Neutrophil (primary cell): ENCODE data around the gene TBL1XR1.

Source experiments
- H3K27ac ChIP-seq: fragments of 200-600 bp; sonication (generic); 2 replicates; pipeline ENCODE4 v1.5.1; 2016; ENCODE audit warnings: mild to moderate bottlenecking, moderate library complexity
- H3K27me3 ChIP-seq: fragments of 200-600 bp; sonication (generic); 2 replicates; pipeline ENCODE4 v1.6.0; 2016; ENCODE audit warnings: mild to moderate bottlenecking
- H3K36me3 ChIP-seq: fragments of 200-600 bp; sonication (generic); 2 replicates; pipeline ENCODE4 v1.5.1; 2017
- H3K4me1 ChIP-seq, 2 experiments: fragments of 200-600 bp in 1 of 2; sonication (generic) in 1 of 2; 1 replicate in 1 of 2; 2 replicates in 1 of 2; pipeline versions ENCODE4 v1.5.1 to v1.6.1; 2013 to 2016; ENCODE audit warnings: low read depth in 1 of 2, low read length in 1 of 2, mild to moderate bottlenecking in 1 of 2, moderate library complexity in 1 of 2; ENCODE audit not compliant: control insufficient read depth in 1 of 2, insufficient read depth in 1 of 2
- H3K4me3 ChIP-seq, 2 experiments: fragments of 200-600 bp in 1 of 2; sonication (generic) in 1 of 2; 1 replicate in 1 of 2; 2 replicates in 1 of 2; pipeline ENCODE4 v1.5.1; 2013 to 2016; ENCODE audit warnings: low read depth in 1 of 2, low read length in 1 of 2, mild to moderate bottlenecking in 1 of 2, moderate library complexity in 1 of 2
- H3K9me3 ChIP-seq: fragments of 200-600 bp; sonication (generic); 2 replicates; pipeline ENCODE4 v1.5.1; 2016
- TF ChIP-seq, protein P1 (sequence below): fragments of 200-600 bp; sonication (generic); IDR thresholded peaks from 2 replicates; pipeline ENCODE4 v1.5.1; 2016; ENCODE audit warnings: antibody characterized with exemption

Gene TBL1XR1

DNA sequence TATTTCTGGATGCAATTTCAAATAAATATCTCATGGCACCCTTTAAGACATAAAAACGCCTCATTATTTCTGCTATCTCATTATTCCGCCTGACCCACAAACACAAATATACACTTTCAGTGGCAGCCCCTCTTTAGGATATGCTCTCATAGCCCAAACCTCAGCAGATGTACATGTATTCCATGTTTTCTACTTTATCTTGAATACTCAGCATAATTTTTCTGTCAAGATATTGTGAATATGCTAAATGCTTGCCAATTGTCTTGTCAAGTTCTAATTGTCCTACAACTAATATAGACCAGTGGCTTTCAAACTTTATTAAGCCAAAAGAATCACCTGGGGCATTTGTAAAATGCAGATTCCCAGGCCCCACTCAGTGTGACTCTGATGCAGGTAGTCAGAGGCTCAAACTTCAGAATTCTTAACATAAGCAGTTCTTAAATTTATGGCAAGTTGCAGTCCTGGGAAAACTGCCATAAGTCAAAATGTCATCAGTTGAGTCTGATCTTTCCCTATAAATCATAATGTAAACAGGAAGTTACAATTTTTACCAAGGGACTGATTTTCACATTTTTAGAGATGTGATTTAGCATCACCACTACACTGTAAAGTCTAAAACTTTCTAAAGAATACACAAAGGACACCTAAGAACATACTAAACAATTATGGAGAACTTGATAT, 135.1 kb downstream of the TBL1XR1 start:
- Histone ChIP-seq H3K27ac (no peak overlapping the region), H3K9me3 (no peaks in the 10 kb centered on the region), H3K4me1 (no peaks in the 10 kb centered on the region), H3K4me3 (no peak overlapping the region), H3K36me3 (no peaks in the 10 kb centered on the region), H3K27me3 (no peaks in the 10 kb centered on the region)
- TF ChIP-seq, protein P1, sequence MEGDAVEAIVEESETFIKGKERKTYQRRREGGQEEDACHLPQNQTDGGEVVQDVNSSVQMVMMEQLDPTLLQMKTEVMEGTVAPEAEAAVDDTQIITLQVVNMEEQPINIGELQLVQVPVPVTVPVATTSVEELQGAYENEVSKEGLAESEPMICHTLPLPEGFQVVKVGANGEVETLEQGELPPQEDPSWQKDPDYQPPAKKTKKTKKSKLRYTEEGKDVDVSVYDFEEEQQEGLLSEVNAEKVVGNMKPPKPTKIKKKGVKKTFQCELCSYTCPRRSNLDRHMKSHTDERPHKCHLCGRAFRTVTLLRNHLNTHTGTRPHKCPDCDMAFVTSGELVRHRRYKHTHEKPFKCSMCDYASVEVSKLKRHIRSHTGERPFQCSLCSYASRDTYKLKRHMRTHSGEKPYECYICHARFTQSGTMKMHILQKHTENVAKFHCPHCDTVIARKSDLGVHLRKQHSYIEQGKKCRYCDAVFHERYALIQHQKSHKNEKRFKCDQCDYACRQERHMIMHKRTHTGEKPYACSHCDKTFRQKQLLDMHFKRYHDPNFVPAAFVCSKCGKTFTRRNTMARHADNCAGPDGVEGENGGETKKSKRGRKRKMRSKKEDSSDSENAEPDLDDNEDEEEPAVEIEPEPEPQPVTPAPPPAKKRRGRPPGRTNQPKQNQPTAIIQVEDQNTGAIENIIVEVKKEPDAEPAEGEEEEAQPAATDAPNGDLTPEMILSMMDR, result no peak

DNA sequence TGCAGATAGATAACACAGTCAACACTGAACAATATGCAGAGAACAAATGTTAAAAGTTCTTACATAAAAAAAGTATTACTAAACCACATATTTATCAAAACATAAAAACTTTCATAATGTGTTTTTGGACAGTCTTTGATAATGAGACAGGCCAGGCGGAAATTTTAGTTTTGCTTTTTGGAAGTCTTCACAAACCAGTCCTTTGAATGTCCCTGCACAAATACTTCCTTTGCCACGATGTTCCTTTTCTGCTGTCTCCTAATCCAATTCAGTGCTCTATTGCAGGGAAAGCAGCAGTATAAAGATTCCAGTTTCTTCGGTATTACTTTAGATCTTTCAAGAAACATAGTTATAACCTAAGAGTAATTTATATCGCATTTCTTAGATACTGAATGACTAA, 135.9 kb downstream of the TBL1XR1 start:
- Histone ChIP-seq H3K4me1 (no peaks in the 10 kb centered on the region), H3K9me3 (no peaks in the 10 kb centered on the region), H3K36me3 (no peaks in the 10 kb centered on the region), H3K27me3 (no peaks in the 10 kb centered on the region), H3K4me3 (no peak overlapping the region), H3K27ac (no peak overlapping the region)
- TF ChIP-seq, protein P1, result no peak

DNA sequence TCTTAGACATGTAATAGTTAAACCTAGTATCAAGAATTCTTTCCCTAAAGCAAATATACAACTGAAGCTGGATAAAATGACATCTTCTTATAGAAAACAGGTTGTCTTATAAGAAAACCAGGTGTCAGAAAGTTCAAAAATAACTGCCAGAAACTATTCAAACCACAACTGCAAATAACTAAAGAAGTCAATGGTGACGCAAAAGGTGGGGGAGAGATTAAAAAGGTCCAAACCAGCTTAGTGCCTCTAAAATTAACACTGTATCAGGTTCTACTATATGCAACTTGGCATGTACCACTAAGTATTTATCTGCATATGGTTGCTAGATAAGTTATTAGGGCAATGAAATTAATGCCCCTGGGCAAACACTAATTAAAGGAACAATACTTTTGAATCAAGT, 136.8 kb downstream of the TBL1XR1 start:
- no peak overlapping the region for H3K27ac ChIP-seq
- no peak overlapping the region for H3K4me3 ChIP-seq
- no peaks in the 10 kb centered on the region for H3K9me3 ChIP-seq
- no peaks in the 10 kb centered on the region for H3K36me3 ChIP-seq
- H3K27me3 ChIP-seq, result no peaks in the 10 kb centered on the region
- peaks cover 0 to 5% of the 10 kb centered on the region in 2 experiments for H3K4me1 ChIP-seq
- TF ChIP-seq, protein P1, result no peak

DNA sequence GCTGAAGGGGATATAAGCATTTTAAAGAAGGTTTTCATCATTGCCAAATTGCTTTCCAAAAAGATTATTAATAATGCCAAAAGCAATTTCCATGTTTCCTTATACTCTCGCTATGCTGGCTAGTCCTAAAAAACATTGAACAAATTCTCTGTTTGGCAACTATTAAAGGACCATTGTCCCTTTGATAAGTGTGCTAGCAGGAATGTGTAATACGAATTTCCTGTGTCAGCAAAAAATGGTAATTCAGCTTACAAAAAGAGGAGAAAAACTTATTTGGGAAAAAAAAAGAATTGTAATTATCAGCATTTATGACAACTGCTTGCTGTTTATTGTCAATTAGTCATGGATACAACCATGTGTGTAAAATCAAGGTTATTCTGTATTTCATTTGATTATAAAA, 138.6 kb downstream of the TBL1XR1 start:
- no peak overlapping the region for H3K27ac ChIP-seq
- H3K36me3 ChIP-seq, result peaks cover under 1% of the 10 kb centered on the region
- H3K4me3 ChIP-seq, result no peak overlapping the region
- TF ChIP-seq, protein P1, result no peak
- no peaks in the 10 kb centered on the region for H3K9me3 ChIP-seq
- peaks cover 0 to 5% of the 10 kb centered on the region in 2 experiments for H3K4me1 ChIP-seq
- H3K27me3 ChIP-seq, result no peaks in the 10 kb centered on the region

DNA sequence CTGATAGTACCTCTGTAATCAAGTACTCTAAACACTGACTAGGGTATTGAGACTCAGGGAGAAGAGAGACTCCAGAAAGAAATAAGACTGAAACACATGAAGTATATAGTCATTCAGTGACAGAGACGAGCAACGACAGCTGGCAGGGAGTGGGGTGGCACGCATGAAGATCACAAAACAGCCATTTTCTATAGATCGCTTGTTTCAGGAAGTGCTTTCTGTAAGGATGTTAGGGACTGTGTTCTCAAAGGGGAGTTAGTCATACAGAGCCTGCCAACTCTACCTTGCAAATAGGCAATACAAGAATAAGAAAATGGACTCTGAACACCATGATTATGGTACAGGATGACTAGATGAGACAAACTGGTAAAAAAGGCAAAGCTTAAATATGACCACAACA, 139.5 kb downstream of the TBL1XR1 start:
- TF ChIP-seq, protein P1, result no peak
- Histone ChIP-seq H3K4me1 (peaks cover 0 to 5% of the 10 kb centered on the region in 2 experiments), H3K4me3 (no peak overlapping the region), H3K27me3 (no peaks in the 10 kb centered on the region), H3K9me3 (no peaks in the 10 kb centered on the region), H3K36me3 (peaks cover 9% of the 10 kb centered on the region), H3K27ac (no peak overlapping the region)
